Epithelial cell of proximal tubule (primary cell): ENCODE data around the gene SPATA17. TPM values are rescaled to one million over a fixed set of nuclear protein-coding genes. Genes with fewer than 3 reads are reported as not detected.
"Not testable (repeated sequence)": the region's sequence is repeated elsewhere in the genome, so short reads cannot be mapped to it uniquely, and the experiment has no call there.

Experiments
- DNase-seq: peaks from one replicate; pipeline ENCODE4 v3.0.0-alpha.2; 2011; ENCODE audit warnings: low read depth
- H3K4me3 ChIP-seq: 2 replicates; pipeline ENCODE4 v1.5.1; 2011; ENCODE audit warnings: low read depth, mild to moderate bottlenecking, low read length
- total RNA-seq: library from RNA; depleted of rRNA; stranded (reverse); fragments of >200 nt; gene quantifications from 2 replicates; pipeline ENCODE4 v1.2.3, GENCODE V29; 2015
- TF ChIP-seq, protein P1 (sequence below): conservative IDR thresholded peaks from 2 replicates; pipeline ENCODE4 v1.5.1; 2012; ENCODE audit warnings: low read depth, mild to moderate bottlenecking, low read length

The SPATA17 gene, protein sequence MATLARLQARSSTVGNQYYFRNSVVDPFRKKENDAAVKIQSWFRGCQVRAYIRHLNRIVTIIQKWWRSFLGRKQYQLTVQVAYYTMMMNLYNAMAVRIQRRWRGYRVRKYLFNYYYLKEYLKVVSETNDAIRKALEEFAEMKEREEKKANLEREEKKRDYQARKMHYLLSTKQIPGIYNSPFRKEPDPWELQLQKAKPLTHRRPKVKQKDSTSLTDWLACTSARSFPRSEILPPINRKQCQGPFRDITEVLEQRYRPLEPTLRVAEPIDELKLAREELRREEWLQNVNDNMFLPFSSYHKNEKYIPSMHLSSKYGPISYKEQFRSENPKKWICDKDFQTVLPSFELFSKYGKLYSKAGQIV
- total RNA-seq: 0.22 and 0.58 TPM in 2 replicates

DNA sequence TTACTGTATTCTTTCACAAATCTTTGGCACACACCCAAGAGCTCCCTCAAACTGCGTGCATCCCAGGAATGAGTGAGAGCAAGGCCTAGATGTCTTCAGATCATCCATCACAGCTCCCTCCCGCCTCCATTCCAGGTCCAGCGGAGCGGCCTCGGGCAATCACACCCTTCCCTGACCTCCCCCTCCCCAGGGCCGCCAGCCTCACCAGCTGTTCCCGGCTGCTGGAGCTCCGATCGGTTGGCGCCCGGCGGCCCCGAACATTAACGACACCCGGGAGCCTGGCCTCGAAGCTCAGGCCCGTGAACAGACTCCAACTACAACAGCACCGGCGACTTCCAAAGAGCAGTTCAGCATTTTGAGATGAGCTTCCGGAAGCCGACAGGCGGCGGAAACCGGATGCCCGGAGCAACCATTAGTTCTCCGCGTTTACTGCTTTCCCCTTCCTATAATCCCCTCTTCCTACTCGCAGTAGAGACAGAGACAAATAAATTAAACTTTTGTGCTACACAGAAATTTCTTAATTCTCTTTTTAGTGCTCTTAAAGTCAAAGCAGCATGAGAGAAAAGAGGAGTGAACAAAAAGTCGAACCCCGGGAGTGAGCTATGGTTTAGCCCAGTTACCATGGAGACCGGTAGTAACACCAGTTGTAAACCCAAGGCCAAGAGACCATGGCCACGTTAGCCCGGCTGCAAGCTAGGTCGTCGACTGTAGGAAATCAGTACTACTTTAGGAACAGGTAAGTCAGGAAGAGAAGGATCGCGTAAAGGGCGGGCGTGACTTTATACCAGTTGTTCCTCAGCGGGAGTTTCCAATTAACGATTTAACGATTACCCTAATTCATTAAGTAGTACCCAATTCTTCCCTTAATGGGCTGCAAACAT, at the start of gene SPATA17, which contains the start of gene GPATCH2:
TSS of gene SPATA17 (plus strand) at position 634 of the 881 bp plus-strand sequence. CDS start at position 669, 35 bp downstream.
TSS of gene GPATCH2 (minus strand) at position 380 of the 881 bp plus-strand sequence. CDS start at position 261, 119 bp downstream.
- peak within 1 kb of the TSS; percentile 85 for H3K4me3 ChIP-seq
- TF ChIP-seq, protein P1, sequence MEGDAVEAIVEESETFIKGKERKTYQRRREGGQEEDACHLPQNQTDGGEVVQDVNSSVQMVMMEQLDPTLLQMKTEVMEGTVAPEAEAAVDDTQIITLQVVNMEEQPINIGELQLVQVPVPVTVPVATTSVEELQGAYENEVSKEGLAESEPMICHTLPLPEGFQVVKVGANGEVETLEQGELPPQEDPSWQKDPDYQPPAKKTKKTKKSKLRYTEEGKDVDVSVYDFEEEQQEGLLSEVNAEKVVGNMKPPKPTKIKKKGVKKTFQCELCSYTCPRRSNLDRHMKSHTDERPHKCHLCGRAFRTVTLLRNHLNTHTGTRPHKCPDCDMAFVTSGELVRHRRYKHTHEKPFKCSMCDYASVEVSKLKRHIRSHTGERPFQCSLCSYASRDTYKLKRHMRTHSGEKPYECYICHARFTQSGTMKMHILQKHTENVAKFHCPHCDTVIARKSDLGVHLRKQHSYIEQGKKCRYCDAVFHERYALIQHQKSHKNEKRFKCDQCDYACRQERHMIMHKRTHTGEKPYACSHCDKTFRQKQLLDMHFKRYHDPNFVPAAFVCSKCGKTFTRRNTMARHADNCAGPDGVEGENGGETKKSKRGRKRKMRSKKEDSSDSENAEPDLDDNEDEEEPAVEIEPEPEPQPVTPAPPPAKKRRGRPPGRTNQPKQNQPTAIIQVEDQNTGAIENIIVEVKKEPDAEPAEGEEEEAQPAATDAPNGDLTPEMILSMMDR: peak; percentile 34
- DNase-seq: peak; percentile 87

DNA sequence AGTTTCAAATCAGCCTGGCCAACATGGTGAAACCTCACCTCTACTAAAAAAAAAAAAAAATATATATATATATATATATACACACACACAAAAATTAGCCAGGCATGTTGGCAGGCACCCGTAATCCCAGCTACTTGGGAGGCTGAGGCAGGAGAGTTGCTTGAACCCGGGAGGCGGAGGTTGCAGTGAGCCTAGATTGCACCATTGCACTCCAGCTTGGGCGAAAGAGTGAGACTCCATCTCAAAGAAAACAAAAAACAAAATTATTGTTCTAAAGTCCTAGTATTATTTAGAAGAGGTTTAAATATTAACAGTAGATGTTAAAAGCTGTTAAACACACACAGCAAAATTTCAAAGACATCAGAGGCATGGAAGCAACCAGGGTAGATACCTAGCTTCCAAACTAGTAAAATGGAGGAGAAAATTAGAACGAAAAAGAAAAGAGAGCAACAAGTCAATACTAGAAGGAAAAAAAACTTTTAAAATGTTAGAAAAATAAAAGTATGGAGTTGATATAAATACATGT, 46.8 kb upstream of the SPATA17 start:
- not testable (repeated sequence) for H3K4me3 ChIP-seq, DNase-seq

DNA sequence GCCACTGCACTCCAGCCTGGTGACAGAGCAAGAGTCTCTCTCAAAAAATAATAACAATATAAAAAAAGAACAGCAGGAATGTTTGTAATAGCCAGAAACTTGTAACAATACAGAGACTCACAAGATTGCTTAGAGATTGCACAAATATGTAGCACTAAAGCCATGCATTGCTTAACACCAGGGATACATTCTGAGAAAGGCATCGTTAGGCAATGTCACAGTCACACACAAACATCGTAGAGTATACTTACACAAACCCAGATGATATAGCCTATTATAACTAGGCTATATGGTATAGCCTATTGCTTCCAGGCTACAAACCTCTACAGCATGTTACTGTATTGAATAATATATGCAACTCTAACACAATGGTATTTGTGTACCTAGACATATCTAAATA, 45.6 kb upstream of the SPATA17 start:
- TF ChIP-seq, protein P1: no peak
- DNase-seq: no peak
- no peak overlapping the region for H3K4me3 ChIP-seq

DNA sequence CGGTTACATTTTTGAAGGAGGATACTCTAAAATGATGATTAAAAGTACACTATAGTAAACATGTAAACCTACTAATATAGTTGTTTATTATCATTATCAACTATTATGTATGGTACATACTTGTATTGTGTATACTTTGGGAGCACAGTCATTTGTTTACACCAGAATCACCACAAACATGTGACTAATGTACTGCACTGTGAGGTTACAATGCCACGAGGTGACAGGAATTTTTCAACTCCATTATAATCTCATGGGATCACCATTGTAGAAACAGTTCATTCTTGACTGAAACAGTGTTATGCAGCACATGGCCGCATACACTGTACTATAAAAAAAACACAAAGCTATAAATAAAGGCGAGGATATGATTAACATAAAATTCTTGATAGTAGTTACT, 44.6 kb upstream of the SPATA17 start:
- H3K4me3 ChIP-seq: no peak overlapping the region
- TF ChIP-seq, protein P1: no peak
- no peak for DNase-seq

- TF ChIP-seq, protein P1: peak; percentile 20
These were observed 40.5 kb upstream of the SPATA17 start for GRCh38 chr1:217590598-217590997.

GRCh38 chr1:217599154-217599553, 32.0 kb upstream of the SPATA17 start:
- TF ChIP-seq, protein P1: no peak

More at GRCh38 chr1:217590598-217590997, 40.5 kb upstream of the SPATA17 start:
- DNase-seq: no peak
- H3K4me3 ChIP-seq: no peak overlapping the region

GRCh38 chr1:217602380-217602779, 28.8 kb upstream of the SPATA17 start:
- no peak for DNase-seq
- TF ChIP-seq, protein P1: no peak
- no peak overlapping the region for H3K4me3 ChIP-seq

More at GRCh38 chr1:217599154-217599553, 32.0 kb upstream of the SPATA17 start:
- no peak for DNase-seq
- no peak overlapping the region for H3K4me3 ChIP-seq
